CD4-positive, alpha-beta T cell (primary cell): Measurements from ENCODE around the gene LRP1B. TPM values are rescaled to one million over a fixed set of nuclear protein-coding genes. Genes with fewer than 3 reads are reported as not detected.

ENCODE experiments used
- ATAC-seq: fragments of 200-7000 bp; cut with Tn5 transposase; one replicate; pipeline ENCODE4 v1.10.0; 2022; ENCODE audit warnings: mild to moderate bottlenecking; ENCODE audit not compliant: poor library complexity
- CTCF ChIA-PET: fragments of 350-600 bp; sonication (Branson Sonifier 250); formaldehyde crosslinking; loops from one replicate; lab custom pipeline; 2021; ENCODE audit warnings: antibody characterized with exemption, inconsistent platforms; lab: Charles Lee
- POLR2A ChIA-PET: fragments of 350-600 bp; sonication (Branson Sonifier 250); formaldehyde crosslinking; loops from one replicate; lab custom pipeline; 2021; ENCODE audit warnings: antibody characterized with exemption, inconsistent platforms; lab: Charles Lee
- DNase-seq, 14 experiments: peaks; one replicate each; pipeline ENCODE4 v3.0.0-alpha.2; 2013 to 2020; ENCODE audit warnings: mixed read lengths in 2 of 14
- H3K27ac ChIP-seq, 2 donors: one replicate each; pipeline versions ENCODE4 v1.5.1 to v1.7.0; 2013; ENCODE audit warnings: low read length in 2 of 2, low read depth in 1 of 2, mild to moderate bottlenecking in 1 of 2
- H3K27me3 ChIP-seq, 2 experiments: 1 replicate in 1 of 2; 2 replicates in 1 of 2; pipeline versions ENCODE4 v1.6.1 to v1.7.0; 2013; ENCODE audit warnings: low read length in 2 of 2, control low read depth in 1 of 2, mild to moderate bottlenecking in 1 of 2, moderate library complexity in 1 of 2; ENCODE audit not compliant: insufficient read depth in 2 of 2, control insufficient read depth in 1 of 2
- H3K36me3 ChIP-seq: one replicate; pipeline ENCODE4 v1.6.1; 2013; ENCODE audit warnings: low read length, control low read depth; ENCODE audit not compliant: insufficient read depth
- H3K4me1 ChIP-seq: one replicate; pipeline ENCODE4 v1.6.1; 2013; ENCODE audit warnings: low read length, control low read depth; ENCODE audit not compliant: insufficient read depth
- H3K4me3 ChIP-seq: one replicate; pipeline ENCODE4 v1.5.1; 2013; ENCODE audit warnings: mild to moderate bottlenecking, low read length, moderate library complexity
- H3K9me3 ChIP-seq, 2 experiments: 1 replicate in 1 of 2; 2 replicates in 1 of 2; pipeline versions ENCODE4 v1.6.1 to v1.7.0; 2013; ENCODE audit warnings: low read length in 2 of 2, mild to moderate bottlenecking in 2 of 2, control low read depth in 1 of 2, moderate library complexity in 1 of 2; ENCODE audit not compliant: control insufficient read depth in 1 of 2, insufficient read depth in 1 of 2
- H3K27ac Mint-ChIP-seq: one replicate; pipeline ENCODE4 v1.8.0; 2020; ENCODE audit warnings: mixed read lengths
- H3K27me3 Mint-ChIP-seq: one replicate; pipeline ENCODE4 v1.8.0; 2021; ENCODE audit warnings: mixed read lengths
- H3K36me3 Mint-ChIP-seq: one replicate; pipeline ENCODE4 v1.8.0; 2021; ENCODE audit warnings: low read depth, mixed read lengths
- H3K4me1 Mint-ChIP-seq: one replicate; pipeline ENCODE4 v1.8.0; 2021; ENCODE audit warnings: low read depth, mixed read lengths
- H3K4me3 Mint-ChIP-seq: one replicate; pipeline ENCODE4 v1.8.0; 2020; ENCODE audit warnings: mild to moderate bottlenecking, mixed read lengths
- H3K9me3 Mint-ChIP-seq: one replicate; pipeline ENCODE4 v1.8.0; 2020; ENCODE audit warnings: mixed read lengths
- CTCF ChIP-seq: fragments of 200-600 bp; IDR thresholded peaks from one replicate; pipeline ENCODE4 v1.8.0; 2022; ENCODE audit warnings: antibody characterized with exemption, mild to moderate bottlenecking
- intact Hi-C, 2 experiments: fragments of 100-400 bp; cut with DNase I in 1 of 2; cut with micrococcal nuclease in 1 of 2; formaldehyde crosslinking; loops; one replicate each; pipeline versions ENCODE4 v1.15.1 to v1.9.0; 2023 to 2025; cut with DNase I, micrococcal nuclease
- total RNA-seq, 174 experiments: library from RNA in 2 of 174; stranded (reverse) in 2 of 174; gene quantifications; one replicate each; pipeline ENCODE4 v1.2.3 and lab custom pipeline; 2021 to 2026

LRP1B gene
- total RNA-seq, 2 experiments from 2014 or later, result not detected

GRCh38 chr2:142065700-142066099, 65.1 kb downstream of the LRP1B start:
- Mint-ChIP-seq H3K9me3 (peaks cover 1% of the 10 kb centered on the region), H3K4me3 (no peak overlapping the region), H3K36me3 (no peaks in the 10 kb centered on the region), H3K27me3 (no peaks in the 10 kb centered on the region), H3K4me1 (no peaks in the 10 kb centered on the region), H3K27ac (no peak overlapping the region)
- Histone ChIP-seq H3K4me3 (no peak overlapping the region), H3K9me3 (no peaks in the 10 kb centered on the region), H3K27me3 (no peaks in the 10 kb centered on the region), H3K36me3 (no peaks in the 10 kb centered on the region), H3K4me1 (no peaks in the 10 kb centered on the region), H3K27ac (no peak overlapping the region)
- intact Hi-C loops, result no loop called here
- ChIA-PET POLR2A (no interaction called here), CTCF (no interaction called here)
- TF ChIP-seq CTCF, result no peak
- DNase-seq, result no peak
- ATAC-seq, result no peak

- Mint-ChIP-seq H3K36me3 (no peaks in the 10 kb centered on the region), H3K27me3 (no peaks in the 10 kb centered on the region), H3K4me1 (no peaks in the 10 kb centered on the region), H3K27ac (no peak overlapping the region), H3K4me3 (no peak overlapping the region), H3K9me3 (peaks cover 3% of the 10 kb centered on the region)
- intact Hi-C loops, result no loop called here
- ChIA-PET POLR2A (no interaction called here), CTCF (no interaction called here)
- no peak for DNase-seq
- Histone ChIP-seq H3K27me3 (no peaks in the 10 kb centered on the region), H3K36me3 (no peaks in the 10 kb centered on the region), H3K4me3 (no peak overlapping the region), H3K9me3 (no peaks in the 10 kb centered on the region), H3K27ac (no peak overlapping the region), H3K4me1 (no peaks in the 10 kb centered on the region)
- no peak for TF ChIP-seq CTCF
- ATAC-seq, result no peak
Observed at GRCh38 chr2:142065156-142065555, 65.7 kb downstream of the LRP1B start.

- DNase-seq (no peak), ATAC-seq (no peak)
- no peaks in the 10 kb centered on the region for H3K27me3 ChIP-seq
- no peak overlapping the region for H3K27ac ChIP-seq
- no peaks in the 10 kb centered on the region for H3K9me3 ChIP-seq
- intact Hi-C loops, result no loop called here
- no peak overlapping the region for H3K4me3 ChIP-seq
- Mint-ChIP-seq H3K27ac (no peak overlapping the region), H3K36me3 (no peaks in the 10 kb centered on the region), H3K4me1 (no peaks in the 10 kb centered on the region), H3K4me3 (no peak overlapping the region), H3K9me3 (peaks cover 5% of the 10 kb centered on the region), H3K27me3 (no peaks in the 10 kb centered on the region)
- no peaks in the 10 kb centered on the region for H3K4me1 ChIP-seq
- TF ChIP-seq CTCF, result no peak
- H3K36me3 ChIP-seq, result no peaks in the 10 kb centered on the region
- CTCF ChIA-PET, result no interaction called here
- POLR2A ChIA-PET, result no interaction called here
Observed at GRCh38 chr2:142061733-142062132, 69.1 kb downstream of the LRP1B start.
